Heart left ventricle (tissue), 13 donors: ENCODE measurements around the gene GTF2I.

Source experiments
- CTCF ChIP-seq, 12 donors: fragments of 200-600 bp; sonication (generic) in 4 of 12; IDR thresholded peaks; one replicate each; pipeline versions ENCODE4 v1.5.0 to v1.8.0; 2018 to 2022; ENCODE audit warnings: antibody characterized with exemption in 12 of 12, mild to moderate bottlenecking in 5 of 12
- POLR2A ChIP-seq, 2 donors: fragments of 450-650 bp; IDR thresholded peaks; one replicate each; pipeline ENCODE4 v1.6.1; 2017; ENCODE audit warnings: antibody characterized with exemption in 2 of 2, mild to moderate bottlenecking in 2 of 2, moderate library complexity in 2 of 2
- donor health status: ischemic (EF 13 %, LVEDD 7.1; RV severe dilation, severe dysfunction).
- donor health status: DM: no; HTN: yes; CAD: no.
- donor health status: DM: no; HTN: no; CAD: no.
- donor health status: ischemic (EF 25% LVEDD 6.9; RV normal size, moderate dysfunction).
- donor health status: ischemic (EF 25% LVEDD 5.7; RV mildly dilated, moderate dysfunction).
- donor health status: ischemic (EF 35%, LVEDD 5.7; RV mildly dilated, moderate dysfunction).
- donor health status: nonischemic (EF 11% LVEDD 7.7; RV severe dilation, severe dysfunction).
- donor health status: DM: yes; HTN: yes; CAD: no.
- donor health status: PGD.
- donor health status: ischemic (EF 29% LVEDD 5.4; RV normal size, mild dysfunction).
- donor health status: nonischemic (EF 23%, LVEDD 6.1; RV moderate dilation, normal function).

GRCh38 chr7:74656837-74657691, 454 bp upstream of the GTF2I start:
- peak in 10 of 12 donors; percentile 24 to 60 (median 34) for TF ChIP-seq CTCF (IDR thresholded peaks at IDR 0.05)
- peak in 1 of 2 donors; percentile 59 for TF ChIP-seq POLR2A (IDR thresholded peaks at IDR 0.05)
